GM23338 (cell line): ENCODE data around the gene EHD2. TPM values are rescaled to one million over a fixed set of nuclear protein-coding genes. Genes with fewer than 3 reads are reported as not detected.

ENCODE experiments used
- ATAC-seq: fragments of 200-7000 bp; cut with Tn5 transposase; 3 replicates; pipeline ENCODE4 v1.9.1; 2020
- DNase-seq: peaks from one replicate; pipeline ENCODE4 v3.0.0-alpha.2; 2015; ENCODE audit warnings: low spot score
- H2AFZ ChIP-seq: fragments of 200-600 bp; sonication (generic); 2 replicates; pipeline ENCODE4 v1.8.0; 2016; ENCODE audit warnings: antibody characterized with exemption, mild to moderate bottlenecking, moderate library complexity
- H3F3A ChIP-seq: fragments of 200-600 bp; sonication (generic); replicated peaks from 2 replicates; pipeline ENCODE4 v1.8.0; 2017; ENCODE audit warnings: antibody characterized with exemption, mixed run types, low read depth
- H3K27ac ChIP-seq: fragments of 200-600 bp; sonication (generic); 2 replicates; pipeline ENCODE4 v1.6.1; 2016; ENCODE audit warnings: low read depth
- H3K27me3 ChIP-seq: fragments of 200-600 bp; sonication (generic); 2 replicates; pipeline ENCODE4 v1.8.0; 2016; ENCODE audit warnings: mild to moderate bottlenecking, mixed run types, moderate library complexity; ENCODE audit not compliant: insufficient read depth
- H3K36me3 ChIP-seq: fragments of 200-600 bp; sonication (generic); 2 replicates; pipeline ENCODE4 v1.8.0; 2016; ENCODE audit warnings: mild to moderate bottlenecking; ENCODE audit not compliant: insufficient read depth
- H3K4me1 ChIP-seq: fragments of 200-600 bp; sonication (generic); 2 replicates; pipeline ENCODE4 v1.8.0; 2016; ENCODE audit warnings: mild to moderate bottlenecking, moderate library complexity; ENCODE audit not compliant: insufficient read depth
- H3K4me2 ChIP-seq: fragments of 200-600 bp; sonication (generic); 2 replicates; pipeline ENCODE4 v1.7.1; 2017; ENCODE audit warnings: mixed run types
- H3K4me3 ChIP-seq: fragments of 200-600 bp; sonication (generic); 2 replicates; pipeline ENCODE4 v1.6.1; 2016; ENCODE audit warnings: mixed run types
- H3K79me2 ChIP-seq: fragments of 200-600 bp; sonication (generic); replicated peaks from 2 replicates; pipeline ENCODE4 v1.8.0; 2017; ENCODE audit warnings: mild to moderate bottlenecking; ENCODE audit not compliant: insufficient read depth
- H3K9me2 ChIP-seq: fragments of 200-600 bp; sonication (generic); 2 replicates; pipeline ENCODE4 v1.8.0; 2017; ENCODE audit not compliant: insufficient read depth
- H4K20me1 ChIP-seq: fragments of 200-600 bp; sonication (generic); replicated peaks from 2 replicates; pipeline ENCODE4 v1.8.0; 2017; ENCODE audit warnings: mild to moderate bottlenecking; ENCODE audit not compliant: insufficient read depth
- H3K27ac Mint-ChIP-seq: 2 replicates; pipeline ENCODE4 v1.8.0; 2020; ENCODE audit warnings: inconsistent platforms, mild to moderate bottlenecking, moderate library complexity, mixed read lengths
- H3K27me3 Mint-ChIP-seq: 3 replicates; pipeline ENCODE4 v1.8.0; 2022; ENCODE audit warnings: low read depth, mild to moderate bottlenecking, moderate library complexity, mixed read lengths, inconsistent platforms; ENCODE audit not compliant: insufficient read depth, poor library complexity
- H3K36me3 Mint-ChIP-seq: 3 replicates; pipeline ENCODE4 v1.8.0; 2021; ENCODE audit warnings: low read depth, mild to moderate bottlenecking, inconsistent platforms, moderate library complexity, mixed read lengths
- H3K4me1 Mint-ChIP-seq: 3 replicates; pipeline ENCODE4 v1.8.0; 2020; ENCODE audit warnings: mild to moderate bottlenecking, inconsistent platforms, mixed read lengths
- H3K4me3 Mint-ChIP-seq: 3 replicates; pipeline ENCODE4 v1.8.0; 2021; ENCODE audit warnings: moderate library complexity, mild to moderate bottlenecking, inconsistent platforms, mixed read lengths
- H3K9me3 Mint-ChIP-seq: 3 replicates; pipeline ENCODE4 v1.8.0; 2020; ENCODE audit warnings: moderate library complexity, mild to moderate bottlenecking, inconsistent platforms, mixed read lengths
- CREB1 ChIP-seq: fragments of 250-450 bp; sonication (Bioruptor Pico); IDR thresholded peaks from 2 replicates; pipeline ENCODE4 v1.5.0; 2020; ENCODE audit warnings: low read depth, mild to moderate bottlenecking, moderate library complexity
- CTCF ChIP-seq, 2 experiments: fragments of 200-600 bp in 1 of 2; sonication (generic) in 1 of 2; conservative IDR thresholded peaks; 2 replicates each; pipeline versions ENCODE4 v1.5.1 to v1.6.1; 2016 to 2017; ENCODE audit warnings: antibody characterized with exemption in 2 of 2, low read depth in 2 of 2, mild to moderate bottlenecking in 2 of 2, moderate library complexity in 1 of 2
- ETS1 ChIP-seq: IDR thresholded peaks from 2 replicates; pipeline ENCODE4 v1.6.1; 2016; ENCODE audit warnings: antibody characterized with exemption
- EZH2 ChIP-seq: fragments of 200-600 bp; sonication (generic); IDR thresholded peaks from one replicate; pipeline ENCODE4 v1.8.0; 2017; ENCODE audit warnings: antibody characterized with exemption, mild to moderate bottlenecking, low read depth; ENCODE audit not compliant: unreplicated experiment
- EZH2phosphoT487 ChIP-seq: fragments of 200-600 bp; sonication (generic); IDR thresholded peaks from one replicate; pipeline ENCODE4 v1.8.1; 2018; ENCODE audit warnings: antibody characterized with exemption; ENCODE audit not compliant: unreplicated experiment
- JUNB ChIP-seq: IDR thresholded peaks from one replicate; pipeline ENCODE4 v1.6.1; 2016; ENCODE audit warnings: antibody characterized with exemption; ENCODE audit not compliant: unreplicated experiment
- NANOG ChIP-seq: IDR thresholded peaks from 2 replicates; pipeline ENCODE4 v1.6.1; 2016; ENCODE audit warnings: antibody characterized with exemption, borderline replicate concordance
- POLR2AphosphoS5 ChIP-seq: IDR thresholded peaks from 2 replicates; pipeline ENCODE4 v1.6.1; 2016; ENCODE audit warnings: antibody characterized with exemption, low read depth
- REST ChIP-seq: IDR thresholded peaks from one replicate; pipeline ENCODE4 v1.6.1; 2018; ENCODE audit warnings: antibody characterized with exemption; ENCODE audit not compliant: unreplicated experiment
- STAT1 ChIP-seq: IDR thresholded peaks from one replicate; pipeline ENCODE4 v1.6.1; 2016; ENCODE audit warnings: antibody characterized with exemption; ENCODE audit not compliant: unreplicated experiment
- ZNF114 ChIP-seq: fragments of 250-450 bp; sonication (Bioruptor Pico); IDR thresholded peaks from 2 replicates; pipeline ENCODE4 v1.5.0; 2020; ENCODE audit warnings: mild to moderate bottlenecking, moderate library complexity
- ZNF331 ChIP-seq: fragments of 250-450 bp; sonication (Bioruptor Pico); IDR thresholded peaks from 2 replicates; pipeline ENCODE4 v1.5.0; 2020; ENCODE audit warnings: low read depth, mild to moderate bottlenecking, moderate library complexity
- ZNF462 ChIP-seq: fragments of 250-450 bp; sonication (Bioruptor Pico); IDR thresholded peaks from 2 replicates; pipeline ENCODE4 v1.5.0; 2020; ENCODE audit warnings: mild to moderate bottlenecking, moderate library complexity
- polyA plus RNA-seq: library from polyadenylated mRNA; unstranded; fragments of >200 nt; fragmentation: Nextera tagmentation; extraction: Ambion mirVana; gene quantifications from 2 replicates; pipeline ENCODE4 v1.2.1, GENCODE V29; 2016
- total RNA-seq: library from RNA; depleted of rRNA; stranded (reverse); fragments of >200 nt; shearing (Covaris generic); gene quantifications from 2 replicates; pipeline ENCODE4 v1.2.3, GENCODE V29; 2014

EHD2 gene
- total and polyA plus RNA-seq, 2 experiments from 2014 or later = 6.6 to 10.8 TPM

GRCh38 chr19:47711652-47712242, 1.5 kb upstream of the EHD2 start:
- ATAC-seq = no peak
- Mint-ChIP-seq H3K4me1 (no peaks in the 10 kb centered on the region), H3K27me3 (peaks cover 23% of the 10 kb centered on the region), H3K4me3 (no peak overlapping the region), H3K9me3 (peaks cover 21% of the 10 kb centered on the region), H3K36me3 (peaks cover 19% of the 10 kb centered on the region), H3K27ac (no peak overlapping the region)
- no peak overlapping the region for H3K4me2 ChIP-seq
- no peaks in the 10 kb centered on the region for H4K20me1 ChIP-seq
- TF ChIP-seq EZH2 (no peak), EZH2phosphoT487 (no peak), ZNF331 (CRISPR knock-in tag) (no peak), CREB1 (CRISPR knock-in tag) (no peak), NANOG (no peak), STAT1 (no peak), ETS1 (no peak), REST (no peak), CTCF (conservative IDR thresholded peaks at IDR 0.05; ENCODE audit: low read depth in 2 of 2) (no peak), ZNF114 (CRISPR knock-in tag) (no peak), JUNB (no peak), POLR2AphosphoS5 (no peak), ZNF462 (CRISPR knock-in tag) (no peak)
- no peaks in the 10 kb centered on the region; the same call in 1 of the 2 replicates for H3K4me1 ChIP-seq
- no peak for DNase-seq
- no peaks in the 10 kb centered on the region for H3K9me2 ChIP-seq
- no peak overlapping the region for H3K4me3 ChIP-seq
- no peaks in the 10 kb centered on the region for H3K36me3 ChIP-seq
- H3K79me2 ChIP-seq = no peaks in the 10 kb centered on the region
- no peaks in the 10 kb centered on the region; the same call in 1 of the 2 replicates for H3F3A ChIP-seq
- no peak overlapping the region for H3K27ac ChIP-seq
- H3K27me3 ChIP-seq = no peaks in the 10 kb centered on the region
- no peak overlapping the region for H2AFZ ChIP-seq
